ENCODE data around the gene SLC26A2.

The SLC26A2 gene

DNA sequence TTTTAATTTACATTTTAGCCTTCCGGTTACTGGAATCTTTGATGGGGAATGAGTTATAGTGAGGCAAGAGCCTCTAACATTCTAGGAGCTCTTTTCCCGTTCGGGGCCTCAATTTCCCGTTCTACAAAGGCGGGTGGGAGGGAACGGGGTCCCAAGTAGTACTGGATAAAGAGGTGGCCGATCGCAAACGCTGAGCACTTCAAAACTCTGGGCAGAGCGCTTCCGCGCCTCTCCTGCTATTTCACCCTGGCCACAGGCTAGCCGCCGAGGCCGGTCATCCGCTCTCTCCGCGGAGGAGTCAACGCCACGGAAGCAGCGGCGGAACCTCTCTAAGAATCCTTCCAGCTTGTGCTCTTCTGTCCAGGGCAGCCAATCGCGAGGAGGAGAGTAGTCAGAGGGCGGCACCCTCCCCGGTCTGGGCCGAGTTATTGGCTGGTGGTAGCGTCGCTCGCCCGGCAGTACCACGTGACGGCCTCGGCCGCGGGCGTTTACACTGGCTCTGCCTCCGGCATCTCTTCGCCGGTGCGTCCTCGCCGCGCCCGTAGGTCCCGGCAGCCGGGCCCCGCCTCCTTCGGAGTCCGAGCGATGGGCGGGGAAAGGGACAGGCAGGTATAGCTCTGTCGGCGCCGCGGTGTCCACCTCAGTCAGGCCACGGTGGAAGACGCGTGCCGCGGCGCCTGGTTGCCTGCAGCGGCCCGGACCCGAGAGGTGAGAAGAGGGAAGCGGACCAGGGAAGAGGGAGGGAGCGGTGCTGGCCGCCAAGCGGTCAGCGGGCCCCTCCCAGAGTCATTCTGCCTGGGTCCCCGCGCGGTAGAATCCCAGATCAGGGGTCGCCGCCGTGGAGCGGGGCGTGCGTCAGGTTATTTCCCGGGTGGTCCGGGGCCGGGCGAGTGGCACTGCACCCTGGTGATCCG, at the start of gene SLC26A2 (continued):
- TF ChIP-seq, protein P1, sequence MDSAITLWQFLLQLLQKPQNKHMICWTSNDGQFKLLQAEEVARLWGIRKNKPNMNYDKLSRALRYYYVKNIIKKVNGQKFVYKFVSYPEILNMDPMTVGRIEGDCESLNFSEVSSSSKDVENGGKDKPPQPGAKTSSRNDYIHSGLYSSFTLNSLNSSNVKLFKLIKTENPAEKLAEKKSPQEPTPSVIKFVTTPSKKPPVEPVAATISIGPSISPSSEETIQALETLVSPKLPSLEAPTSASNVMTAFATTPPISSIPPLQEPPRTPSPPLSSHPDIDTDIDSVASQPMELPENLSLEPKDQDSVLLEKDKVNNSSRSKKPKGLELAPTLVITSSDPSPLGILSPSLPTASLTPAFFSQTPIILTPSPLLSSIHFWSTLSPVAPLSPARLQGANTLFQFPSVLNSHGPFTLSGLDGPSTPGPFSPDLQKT (IDR thresholded peaks at IDR 0.05; ENCODE audit: borderline replicate concordance, low read depth, low read length), result no peak
- TF ChIP-seq ZNF394 (tag by site-specific recombination; IDR thresholded peaks at IDR 0.05; ENCODE audit: borderline replicate concordance), result peak; percentile 35; the same call in 1 of the 2 replicates
- no peak for TF ChIP-seq ZNF792 (tag by site-specific recombination; IDR thresholded peaks at IDR 0.05)
- no peak for TF ChIP-seq ZBTB21 (tag by site-specific recombination; IDR thresholded peaks at IDR 0.05)
- TF ChIP-seq OVOL3 (tag by site-specific recombination; IDR thresholded peaks at IDR 0.05), result no peak
- no peak for TF ChIP-seq ZNF202 (tag by site-specific recombination; IDR thresholded peaks at IDR 0.05; ENCODE audit: borderline replicate concordance)
- TF ChIP-seq GLIS1 (tag by site-specific recombination; IDR thresholded peaks at IDR 0.05), result peak; percentile 48; the same call in 1 of the 2 replicates
- TF ChIP-seq ZNF558 (tag by site-specific recombination; IDR thresholded peaks at IDR 0.05), result no peak
- no peak for TF ChIP-seq HOXA7 (CRISPR knock-in tag; IDR thresholded peaks at IDR 0.05; ENCODE audit: borderline replicate concordance)
- 0 out of 2 replicates have a peak, but pooled peaks have one; percentile 22 for TF ChIP-seq KLF10 (tag by site-specific recombination; IDR thresholded peaks at IDR 0.05)
- TF ChIP-seq ZNF19 (tag by site-specific recombination; IDR thresholded peaks at IDR 0.05; ENCODE audit: low read depth), result no peak
- no peak for TF ChIP-seq IKZF3 (tag by site-specific recombination; IDR thresholded peaks at IDR 0.05)
- TF ChIP-seq, protein P2, sequence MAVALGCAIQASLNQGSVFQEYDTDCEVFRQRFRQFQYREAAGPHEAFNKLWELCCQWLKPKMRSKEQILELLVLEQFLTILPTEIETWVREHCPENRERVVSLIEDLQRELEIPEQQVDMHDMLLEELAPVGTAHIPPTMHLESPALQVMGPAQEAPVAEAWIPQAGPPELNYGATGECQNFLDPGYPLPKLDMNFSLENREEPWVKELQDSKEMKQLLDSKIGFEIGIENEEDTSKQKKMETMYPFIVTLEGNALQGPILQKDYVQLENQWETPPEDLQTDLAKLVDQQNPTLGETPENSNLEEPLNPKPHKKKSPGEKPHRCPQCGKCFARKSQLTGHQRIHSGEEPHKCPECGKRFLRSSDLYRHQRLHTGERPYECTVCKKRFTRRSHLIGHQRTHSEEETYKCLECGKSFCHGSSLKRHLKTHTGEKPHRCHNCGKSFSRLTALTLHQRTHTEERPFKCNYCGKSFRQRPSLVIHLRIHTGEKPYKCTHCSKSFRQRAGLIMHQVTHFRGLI (tag by site-specific recombination; IDR thresholded peaks at IDR 0.05), result 0 out of 2 replicates have a peak, but pooled peaks have one; percentile 13
- TF ChIP-seq MEIS1 (CRISPR knock-in tag; IDR thresholded peaks at IDR 0.05; ENCODE audit: borderline replicate concordance), result no peak
- TF ChIP-seq, protein P3, sequence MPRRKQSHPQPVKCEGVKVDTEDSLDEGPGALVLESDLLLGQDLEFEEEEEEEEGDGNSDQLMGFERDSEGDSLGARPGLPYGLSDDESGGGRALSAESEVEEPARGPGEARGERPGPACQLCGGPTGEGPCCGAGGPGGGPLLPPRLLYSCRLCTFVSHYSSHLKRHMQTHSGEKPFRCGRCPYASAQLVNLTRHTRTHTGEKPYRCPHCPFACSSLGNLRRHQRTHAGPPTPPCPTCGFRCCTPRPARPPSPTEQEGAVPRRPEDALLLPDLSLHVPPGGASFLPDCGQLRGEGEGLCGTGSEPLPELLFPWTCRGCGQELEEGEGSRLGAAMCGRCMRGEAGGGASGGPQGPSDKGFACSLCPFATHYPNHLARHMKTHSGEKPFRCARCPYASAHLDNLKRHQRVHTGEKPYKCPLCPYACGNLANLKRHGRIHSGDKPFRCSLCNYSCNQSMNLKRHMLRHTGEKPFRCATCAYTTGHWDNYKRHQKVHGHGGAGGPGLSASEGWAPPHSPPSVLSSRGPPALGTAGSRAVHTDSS (tag by site-specific recombination; IDR thresholded peaks at IDR 0.05), result no peak
- peak; percentile 25; the same call in 1 of the 2 replicates for TF ChIP-seq ZFP69B (tag by site-specific recombination; IDR thresholded peaks at IDR 0.05)
- no peak for TF ChIP-seq ZNF280D (tag by site-specific recombination; IDR thresholded peaks at IDR 0.05)
- no peak for TF ChIP-seq ZNF76 (tag by site-specific recombination; IDR thresholded peaks at IDR 0.05; ENCODE audit: borderline replicate concordance, low read depth)
- TF ChIP-seq, protein P4, sequence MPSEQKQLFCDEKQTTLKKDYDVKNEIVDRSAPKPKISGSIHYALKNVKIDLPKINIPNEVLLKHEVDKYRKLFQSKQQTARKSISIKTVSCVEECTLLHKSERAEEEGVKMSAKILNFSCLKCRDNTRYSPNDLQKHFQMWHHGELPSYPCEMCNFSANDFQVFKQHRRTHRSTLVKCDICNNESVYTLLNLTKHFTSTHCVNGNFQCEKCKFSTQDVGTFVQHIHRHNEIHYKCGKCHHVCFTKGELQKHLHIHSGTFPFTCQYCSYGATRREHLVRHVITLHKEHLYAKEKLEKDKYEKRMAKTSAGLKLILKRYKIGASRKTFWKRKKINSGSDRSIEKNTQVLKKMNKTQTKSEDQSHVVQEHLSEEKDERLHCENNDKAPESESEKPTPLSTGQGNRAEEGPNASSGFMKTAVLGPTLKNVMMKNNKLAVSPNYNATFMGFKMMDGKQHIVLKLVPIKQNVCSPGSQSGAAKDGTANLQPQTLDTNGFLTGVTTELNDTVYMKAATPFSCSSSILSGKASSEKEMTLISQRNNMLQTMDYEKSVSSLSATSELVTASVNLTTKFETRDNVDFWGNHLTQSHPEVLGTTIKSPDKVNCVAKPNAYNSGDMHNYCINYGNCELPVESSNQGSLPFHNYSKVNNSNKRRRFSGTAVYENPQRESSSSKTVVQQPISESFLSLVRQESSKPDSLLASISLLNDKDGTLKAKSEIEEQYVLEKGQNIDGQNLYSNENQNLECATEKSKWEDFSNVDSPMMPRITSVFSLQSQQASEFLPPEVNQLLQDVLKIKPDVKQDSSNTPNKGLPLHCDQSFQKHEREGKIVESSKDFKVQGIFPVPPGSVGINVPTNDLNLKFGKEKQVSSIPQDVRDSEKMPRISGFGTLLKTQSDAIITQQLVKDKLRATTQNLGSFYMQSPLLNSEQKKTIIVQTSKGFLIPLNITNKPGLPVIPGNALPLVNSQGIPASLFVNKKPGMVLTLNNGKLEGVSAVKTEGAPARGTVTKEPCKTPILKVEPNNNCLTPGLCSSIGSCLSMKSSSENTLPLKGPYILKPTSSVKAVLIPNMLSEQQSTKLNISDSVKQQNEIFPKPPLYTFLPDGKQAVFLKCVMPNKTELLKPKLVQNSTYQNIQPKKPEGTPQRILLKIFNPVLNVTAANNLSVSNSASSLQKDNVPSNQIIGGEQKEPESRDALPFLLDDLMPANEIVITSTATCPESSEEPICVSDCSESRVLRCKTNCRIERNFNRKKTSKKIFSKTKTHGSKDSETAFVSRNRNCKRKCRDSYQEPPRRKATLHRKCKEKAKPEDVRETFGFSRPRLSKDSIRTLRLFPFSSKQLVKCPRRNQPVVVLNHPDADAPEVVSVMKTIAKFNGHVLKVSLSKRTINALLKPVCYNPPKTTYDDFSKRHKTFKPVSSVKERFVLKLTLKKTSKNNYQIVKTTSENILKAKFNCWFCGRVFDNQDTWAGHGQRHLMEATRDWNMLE (tag by site-specific recombination; conservative IDR thresholded peaks at IDR 0.05; ENCODE audit: low read depth), result 0 out of 2 replicates have a peak, but pooled peaks have one; percentile 23
- TF ChIP-seq YY1 (tag by site-specific recombination; IDR thresholded peaks at IDR 0.05), result no peak
- no peak for TF ChIP-seq PRDM4 (tag by site-specific recombination; IDR thresholded peaks at IDR 0.05)
- TF ChIP-seq ZBTB7A (tag by site-specific recombination; IDR thresholded peaks at IDR 0.05; ENCODE audit: low read depth), result no peak

Data from HEK293 (cell line).